Measurements from ENCODE around the gene KCNS3. TPM values are rescaled to one million over a fixed set of nuclear protein-coding genes. Genes with fewer than 3 reads are reported as not detected.

KCNS3 gene
- polyA plus RNA-seq, 1 of the 3 experiments (the other 2 are of a cell fraction): 0.07 TPM

DNA sequence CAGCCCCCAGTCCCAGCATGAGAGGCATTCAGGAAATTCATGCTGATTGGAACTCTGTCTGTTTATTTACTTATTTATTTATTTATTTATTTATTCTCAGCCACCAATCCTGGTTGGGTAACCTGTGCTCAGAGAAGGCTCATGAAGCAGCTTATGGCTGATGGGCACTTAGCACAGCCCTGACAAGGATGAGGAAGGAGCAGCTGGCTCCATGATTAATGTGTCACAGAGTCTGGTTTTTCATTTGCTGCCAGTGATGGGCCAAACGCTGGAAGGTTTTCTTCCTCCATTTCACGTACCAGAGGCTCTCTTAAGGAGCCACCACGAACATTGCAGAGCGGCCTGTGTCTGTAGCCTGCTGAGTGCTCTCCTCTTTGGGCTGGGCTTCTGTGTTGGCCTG, 28.3 kb upstream of the KCNS3 start (continued):
- no peak for TF ChIP-seq FOSL2 (IDR thresholded peaks at IDR 0.05; ENCODE audit: borderline replicate concordance, low read depth)
- TF ChIP-seq, protein P1, sequence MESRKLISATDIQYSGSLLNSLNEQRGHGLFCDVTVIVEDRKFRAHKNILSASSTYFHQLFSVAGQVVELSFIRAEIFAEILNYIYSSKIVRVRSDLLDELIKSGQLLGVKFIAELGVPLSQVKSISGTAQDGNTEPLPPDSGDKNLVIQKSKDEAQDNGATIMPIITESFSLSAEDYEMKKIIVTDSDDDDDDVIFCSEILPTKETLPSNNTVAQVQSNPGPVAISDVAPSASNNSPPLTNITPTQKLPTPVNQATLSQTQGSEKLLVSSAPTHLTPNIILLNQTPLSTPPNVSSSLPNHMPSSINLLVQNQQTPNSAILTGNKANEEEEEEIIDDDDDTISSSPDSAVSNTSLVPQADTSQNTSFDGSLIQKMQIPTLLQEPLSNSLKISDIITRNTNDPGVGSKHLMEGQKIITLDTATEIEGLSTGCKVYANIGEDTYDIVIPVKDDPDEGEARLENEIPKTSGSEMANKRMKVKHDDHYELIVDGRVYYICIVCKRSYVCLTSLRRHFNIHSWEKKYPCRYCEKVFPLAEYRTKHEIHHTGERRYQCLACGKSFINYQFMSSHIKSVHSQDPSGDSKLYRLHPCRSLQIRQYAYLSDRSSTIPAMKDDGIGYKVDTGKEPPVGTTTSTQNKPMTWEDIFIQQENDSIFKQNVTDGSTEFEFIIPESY (IDR thresholded peaks at IDR 0.05; ENCODE audit: borderline replicate concordance, low read depth): no peak
- TF ChIP-seq, protein P2, sequence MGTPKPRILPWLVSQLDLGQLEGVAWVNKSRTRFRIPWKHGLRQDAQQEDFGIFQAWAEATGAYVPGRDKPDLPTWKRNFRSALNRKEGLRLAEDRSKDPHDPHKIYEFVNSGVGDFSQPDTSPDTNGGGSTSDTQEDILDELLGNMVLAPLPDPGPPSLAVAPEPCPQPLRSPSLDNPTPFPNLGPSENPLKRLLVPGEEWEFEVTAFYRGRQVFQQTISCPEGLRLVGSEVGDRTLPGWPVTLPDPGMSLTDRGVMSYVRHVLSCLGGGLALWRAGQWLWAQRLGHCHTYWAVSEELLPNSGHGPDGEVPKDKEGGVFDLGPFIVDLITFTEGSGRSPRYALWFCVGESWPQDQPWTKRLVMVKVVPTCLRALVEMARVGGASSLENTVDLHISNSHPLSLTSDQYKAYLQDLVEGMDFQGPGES (IDR thresholded peaks at IDR 0.05; ENCODE audit: low read depth, low read length): no peak
- TF ChIP-seq, protein P3, sequence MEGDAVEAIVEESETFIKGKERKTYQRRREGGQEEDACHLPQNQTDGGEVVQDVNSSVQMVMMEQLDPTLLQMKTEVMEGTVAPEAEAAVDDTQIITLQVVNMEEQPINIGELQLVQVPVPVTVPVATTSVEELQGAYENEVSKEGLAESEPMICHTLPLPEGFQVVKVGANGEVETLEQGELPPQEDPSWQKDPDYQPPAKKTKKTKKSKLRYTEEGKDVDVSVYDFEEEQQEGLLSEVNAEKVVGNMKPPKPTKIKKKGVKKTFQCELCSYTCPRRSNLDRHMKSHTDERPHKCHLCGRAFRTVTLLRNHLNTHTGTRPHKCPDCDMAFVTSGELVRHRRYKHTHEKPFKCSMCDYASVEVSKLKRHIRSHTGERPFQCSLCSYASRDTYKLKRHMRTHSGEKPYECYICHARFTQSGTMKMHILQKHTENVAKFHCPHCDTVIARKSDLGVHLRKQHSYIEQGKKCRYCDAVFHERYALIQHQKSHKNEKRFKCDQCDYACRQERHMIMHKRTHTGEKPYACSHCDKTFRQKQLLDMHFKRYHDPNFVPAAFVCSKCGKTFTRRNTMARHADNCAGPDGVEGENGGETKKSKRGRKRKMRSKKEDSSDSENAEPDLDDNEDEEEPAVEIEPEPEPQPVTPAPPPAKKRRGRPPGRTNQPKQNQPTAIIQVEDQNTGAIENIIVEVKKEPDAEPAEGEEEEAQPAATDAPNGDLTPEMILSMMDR (IDR thresholded peaks at IDR 0.05): no peak
- no peak for TF ChIP-seq EP300 (IDR thresholded peaks at IDR 0.05; ENCODE audit: borderline replicate concordance in 1 of 2, low read depth in 1 of 2, low read length in 1 of 2)

DNA sequence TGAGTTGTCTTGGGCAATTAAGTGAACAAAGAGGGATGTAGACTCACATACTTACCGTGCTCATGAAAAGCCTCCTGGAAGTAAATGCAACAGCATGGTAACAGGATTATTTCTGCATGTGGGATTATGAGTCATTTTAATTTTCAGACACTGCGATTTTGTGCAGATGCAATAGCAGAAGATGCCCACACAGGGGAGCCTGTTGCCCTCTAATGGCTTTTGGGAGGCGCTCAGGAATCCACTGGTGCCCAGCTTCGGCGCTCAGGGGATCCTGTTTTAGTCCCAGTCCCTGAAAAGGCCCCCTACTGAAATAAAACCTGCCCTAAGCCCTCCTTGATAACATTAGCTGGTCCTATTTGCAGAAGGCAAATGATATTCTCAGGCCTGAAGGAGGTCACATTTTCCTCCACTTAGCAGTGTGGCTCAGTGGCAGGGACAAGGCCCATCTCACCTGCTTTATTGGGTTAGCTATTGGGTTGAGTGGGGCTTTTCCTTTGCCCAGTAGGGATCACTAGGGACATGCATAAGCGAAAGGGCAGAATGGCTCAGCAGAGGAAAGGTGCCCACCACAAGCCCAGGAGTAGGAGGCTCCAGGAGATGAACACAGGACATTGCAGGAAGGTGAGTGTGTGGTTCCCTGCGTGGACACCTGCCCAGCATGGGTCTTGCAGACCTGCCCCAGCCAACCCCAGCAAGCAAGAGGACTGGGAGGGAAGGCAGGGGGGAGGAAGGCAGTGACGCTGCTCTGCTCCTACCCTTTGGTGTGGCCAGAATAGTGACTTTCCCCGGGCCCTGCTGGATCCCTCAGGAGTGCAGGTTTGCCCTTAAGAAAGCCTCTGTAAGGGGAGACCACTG, 26.5 kb upstream of the KCNS3 start:
- 19% methylated on average over 9 of the region's 9 CpGs for WGBS (ENCODE audit: low lambda C conversion rate)
- CTCF ChIA-PET: interaction anchor here (0.6 to 9.5 kb wide), 44 partner anchors 10 to 530 kb away, joined by 3 to 111 read pairs (median 4); partner anchors contain the start of gene KCNS3
- Histone ChIP-seq H2AFZ (ENCODE audit: low read depth) (no peak overlapping the region), H3K4me3 (ENCODE audit: low read depth in 2 of 2, low read length in 1 of 2) (no peak overlapping the region; a peak in 1 of 4 replicates), H3K9me3 (no peaks in the 10 kb centered on the region), H4K20me1 (ENCODE audit: insufficient read depth) (no peaks in the 10 kb centered on the region), H3K79me2 (ENCODE audit: insufficient read depth) (no peaks in the 10 kb centered on the region), H3K9me2 (no peaks in the 10 kb centered on the region), H3K9ac (no peak overlapping the region), H3K27ac (ENCODE audit: low read depth in 2 of 2, low read length in 1 of 2) (no peak overlapping the region), H3K36me3 (replicated peaks in 1 of 2; ENCODE audit: control insufficient read depth in 1 of 2, insufficient read depth in 2 of 2, low read length in 1 of 2) (no peaks in the 10 kb centered on the region), H3K27me3 (ENCODE audit: insufficient read depth) (no peaks in the 10 kb centered on the region; the same call in 1 of the 2 replicates), H3K4me2 (no peak overlapping the region), H3F3A (replicated peaks; ENCODE audit: insufficient read depth) (no peaks in the 10 kb centered on the region), H3K4me1 (ENCODE audit: control insufficient read depth in 1 of 2, insufficient read depth in 2 of 2, low read depth in 1 of 2, low read length in 1 of 2) (no peaks in the 10 kb centered on the region; a peak in 1 of 4 replicates)
- POLR2A ChIA-PET: no interaction called here
- DNase-seq: peak; percentile 76
- TF ChIP-seq, protein P2 (IDR thresholded peaks at IDR 0.05; ENCODE audit: low read depth, low read length): no peak
- TF ChIP-seq RAD21 (IDR thresholded peaks at IDR 0.05; ENCODE audit: low read length) (peak; percentile 98), RFX5 (IDR thresholded peaks at IDR 0.05; ENCODE audit: low read length) (peak; percentile 69; the same call in 1 of the 2 replicates), JUND (IDR thresholded peaks at IDR 0.05) (no peak), TAF1 (IDR thresholded peaks at IDR 0.05; ENCODE audit: borderline replicate concordance, low read depth, low read length) (no peak), TCF12 (IDR thresholded peaks at IDR 0.05) (no peak), SMC3 (IDR thresholded peaks at IDR 0.05; ENCODE audit: low read depth, low read length) (peak; percentile 96), MEF2A (IDR thresholded peaks at IDR 0.05; ENCODE audit: borderline replicate concordance, low read depth) (no peak), FOSL2 (IDR thresholded peaks at IDR 0.05; ENCODE audit: borderline replicate concordance, low read depth) (peak; percentile 45; the same call in 1 of the 2 replicates), YY1 (IDR thresholded peaks at IDR 0.05; ENCODE audit: low read depth) (no peak)
- TF ChIP-seq, protein P4, sequence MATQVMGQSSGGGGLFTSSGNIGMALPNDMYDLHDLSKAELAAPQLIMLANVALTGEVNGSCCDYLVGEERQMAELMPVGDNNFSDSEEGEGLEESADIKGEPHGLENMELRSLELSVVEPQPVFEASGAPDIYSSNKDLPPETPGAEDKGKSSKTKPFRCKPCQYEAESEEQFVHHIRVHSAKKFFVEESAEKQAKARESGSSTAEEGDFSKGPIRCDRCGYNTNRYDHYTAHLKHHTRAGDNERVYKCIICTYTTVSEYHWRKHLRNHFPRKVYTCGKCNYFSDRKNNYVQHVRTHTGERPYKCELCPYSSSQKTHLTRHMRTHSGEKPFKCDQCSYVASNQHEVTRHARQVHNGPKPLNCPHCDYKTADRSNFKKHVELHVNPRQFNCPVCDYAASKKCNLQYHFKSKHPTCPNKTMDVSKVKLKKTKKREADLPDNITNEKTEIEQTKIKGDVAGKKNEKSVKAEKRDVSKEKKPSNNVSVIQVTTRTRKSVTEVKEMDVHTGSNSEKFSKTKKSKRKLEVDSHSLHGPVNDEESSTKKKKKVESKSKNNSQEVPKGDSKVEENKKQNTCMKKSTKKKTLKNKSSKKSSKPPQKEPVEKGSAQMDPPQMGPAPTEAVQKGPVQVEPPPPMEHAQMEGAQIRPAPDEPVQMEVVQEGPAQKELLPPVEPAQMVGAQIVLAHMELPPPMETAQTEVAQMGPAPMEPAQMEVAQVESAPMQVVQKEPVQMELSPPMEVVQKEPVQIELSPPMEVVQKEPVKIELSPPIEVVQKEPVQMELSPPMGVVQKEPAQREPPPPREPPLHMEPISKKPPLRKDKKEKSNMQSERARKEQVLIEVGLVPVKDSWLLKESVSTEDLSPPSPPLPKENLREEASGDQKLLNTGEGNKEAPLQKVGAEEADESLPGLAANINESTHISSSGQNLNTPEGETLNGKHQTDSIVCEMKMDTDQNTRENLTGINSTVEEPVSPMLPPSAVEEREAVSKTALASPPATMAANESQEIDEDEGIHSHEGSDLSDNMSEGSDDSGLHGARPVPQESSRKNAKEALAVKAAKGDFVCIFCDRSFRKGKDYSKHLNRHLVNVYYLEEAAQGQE (IDR thresholded peaks at IDR 0.05; ENCODE audit: low read depth, low read length): no peak
- TF ChIP-seq, protein P3 (IDR thresholded peaks at IDR 0.05): peak; percentile 95
- TF ChIP-seq, protein P5, sequence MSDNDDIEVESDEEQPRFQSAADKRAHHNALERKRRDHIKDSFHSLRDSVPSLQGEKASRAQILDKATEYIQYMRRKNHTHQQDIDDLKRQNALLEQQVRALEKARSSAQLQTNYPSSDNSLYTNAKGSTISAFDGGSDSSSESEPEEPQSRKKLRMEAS (IDR thresholded peaks at IDR 0.05; ENCODE audit: low read depth): no peak
